Measurements from ENCODE around the gene MYO5A.

DNA sequence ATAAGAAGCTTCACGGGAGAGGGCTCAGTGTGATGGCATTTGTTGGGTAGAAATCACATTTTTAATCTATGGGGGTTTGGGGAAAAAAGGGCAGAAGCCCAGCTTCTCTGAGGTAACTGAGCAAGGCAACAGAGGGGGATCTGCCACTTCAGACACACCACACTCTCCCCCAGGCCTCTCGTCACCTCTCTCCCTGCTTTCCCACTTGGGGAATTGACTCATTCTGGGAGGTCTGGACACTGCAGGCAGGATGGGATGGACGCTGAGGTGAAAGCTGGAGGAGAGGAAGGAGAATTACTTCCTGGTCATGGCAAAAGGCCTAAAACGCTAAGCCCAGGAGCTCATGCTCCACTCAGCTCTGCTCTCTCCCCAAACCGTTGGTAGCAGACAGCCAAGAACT lies 266.3 kb downstream of the MYO5A start:
- TF ChIP-seq, protein P1, sequence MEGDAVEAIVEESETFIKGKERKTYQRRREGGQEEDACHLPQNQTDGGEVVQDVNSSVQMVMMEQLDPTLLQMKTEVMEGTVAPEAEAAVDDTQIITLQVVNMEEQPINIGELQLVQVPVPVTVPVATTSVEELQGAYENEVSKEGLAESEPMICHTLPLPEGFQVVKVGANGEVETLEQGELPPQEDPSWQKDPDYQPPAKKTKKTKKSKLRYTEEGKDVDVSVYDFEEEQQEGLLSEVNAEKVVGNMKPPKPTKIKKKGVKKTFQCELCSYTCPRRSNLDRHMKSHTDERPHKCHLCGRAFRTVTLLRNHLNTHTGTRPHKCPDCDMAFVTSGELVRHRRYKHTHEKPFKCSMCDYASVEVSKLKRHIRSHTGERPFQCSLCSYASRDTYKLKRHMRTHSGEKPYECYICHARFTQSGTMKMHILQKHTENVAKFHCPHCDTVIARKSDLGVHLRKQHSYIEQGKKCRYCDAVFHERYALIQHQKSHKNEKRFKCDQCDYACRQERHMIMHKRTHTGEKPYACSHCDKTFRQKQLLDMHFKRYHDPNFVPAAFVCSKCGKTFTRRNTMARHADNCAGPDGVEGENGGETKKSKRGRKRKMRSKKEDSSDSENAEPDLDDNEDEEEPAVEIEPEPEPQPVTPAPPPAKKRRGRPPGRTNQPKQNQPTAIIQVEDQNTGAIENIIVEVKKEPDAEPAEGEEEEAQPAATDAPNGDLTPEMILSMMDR (IDR thresholded peaks at IDR 0.05; ENCODE audit: low read depth, low read length) = no peak
- no peak for TF ChIP-seq POLR2A (IDR thresholded peaks at IDR 0.05; ENCODE audit: extremely low read depth, insufficient read length)
- TF ChIP-seq, protein P2, sequence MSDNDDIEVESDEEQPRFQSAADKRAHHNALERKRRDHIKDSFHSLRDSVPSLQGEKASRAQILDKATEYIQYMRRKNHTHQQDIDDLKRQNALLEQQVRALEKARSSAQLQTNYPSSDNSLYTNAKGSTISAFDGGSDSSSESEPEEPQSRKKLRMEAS (IDR thresholded peaks at IDR 0.05; ENCODE audit: low read depth, low read length) = no peak
- TF ChIP-seq MYC (IDR thresholded peaks at IDR 0.05; ENCODE audit: low read depth, low read length) = no peak

Data from NB4 (cell line).